Body of pancreas (tissue), 4 donors: ENCODE data around the gene CAMK2D.

Experiments
- CTCF ChIP-seq, 7 experiments: fragments of 450-650 bp in 4 of 7; fragments of 200-600 bp in 3 of 7; sonication (generic) in 3 of 7; IDR thresholded peaks; one replicate each; pipeline ENCODE4 v1.5.1; 2016 to 2019; ENCODE audit warnings: antibody characterized with exemption in 7 of 7
- POLR2A ChIP-seq, 3 donors: fragments of 450-650 bp; IDR thresholded peaks; one replicate each; pipeline ENCODE4 v1.6.1; 2016; ENCODE audit warnings: antibody characterized with exemption in 3 of 3, mild to moderate bottlenecking in 2 of 3

GRCh38 chr4:113524096-113524495, 237.4 kb downstream of the CAMK2D start:
- no peak for TF ChIP-seq CTCF (IDR thresholded peaks at IDR 0.05)
- TF ChIP-seq POLR2A (IDR thresholded peaks at IDR 0.05) = no peak
